Erythroblast (primary cell): ENCODE results near the gene INPP4B.

Source experiments
- GATA1 ChIP-seq: IDR thresholded peaks from 2 replicates; pipeline ENCODE4 v1.6.1; 2011; ENCODE audit warnings: low read depth, mild to moderate bottlenecking, control low read depth, low read length, moderate library complexity
- POLR2A ChIP-seq: IDR thresholded peaks from 2 replicates; pipeline ENCODE4 v1.6.1; 2011; ENCODE audit warnings: mild to moderate bottlenecking, low read length

DNA sequence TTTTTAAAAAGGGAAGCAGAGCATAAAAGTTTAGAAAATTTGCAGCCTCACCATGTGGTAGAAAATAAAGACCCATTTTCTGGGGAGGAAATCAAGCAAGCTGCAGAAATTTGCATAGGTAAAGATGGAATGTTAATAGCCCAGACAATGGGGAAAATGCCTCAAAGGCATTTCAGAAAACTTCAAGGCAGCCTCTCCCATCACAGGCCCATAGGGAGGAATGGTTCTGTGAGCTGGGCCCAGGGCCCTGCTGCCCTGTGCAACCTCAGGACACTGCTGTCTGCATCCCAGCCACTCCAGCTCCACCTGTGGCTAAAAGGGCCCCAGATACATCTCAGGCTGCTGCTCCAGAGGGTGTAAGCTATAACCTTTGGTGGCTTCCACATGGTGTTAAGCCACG, 137.9 kb downstream of the INPP4B start:
- no peak for TF ChIP-seq POLR2A
- no peak for TF ChIP-seq GATA1
